HG02623 (cell line): ENCODE results near the gene ZNRF1.

ENCODE experiments used
- ATAC-seq: cut with Tn5 transposase; IDR thresholded peaks from one replicate; pipeline ENCODE4 v1.9.1; 2021; ENCODE audit warnings: moderate library complexity; ENCODE audit not compliant: unreplicated experiment

The ZNRF1 gene

DNA sequence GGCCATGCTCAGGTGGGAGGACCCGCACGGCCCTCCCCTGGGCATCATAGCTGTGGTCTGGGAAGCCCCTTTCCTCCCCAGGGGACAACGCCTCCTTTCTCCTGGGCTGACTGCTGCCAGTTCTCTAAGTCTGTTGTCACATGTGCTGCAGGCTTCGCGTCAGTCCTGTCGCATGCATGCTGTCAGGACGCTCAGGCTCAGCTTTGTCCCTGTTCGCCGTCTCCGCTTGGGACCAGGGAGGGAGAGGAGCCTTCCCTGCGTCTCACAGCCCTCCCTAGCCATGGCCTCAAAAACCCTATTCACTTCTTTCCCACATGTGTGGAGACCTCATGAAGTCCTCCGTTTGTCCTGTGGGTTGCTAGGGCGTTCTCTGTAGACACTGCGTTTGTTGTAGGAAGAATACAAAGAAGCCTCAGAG is 96.4 kb downstream of the ZNRF1 start:
- no peak for ATAC-seq

DNA sequence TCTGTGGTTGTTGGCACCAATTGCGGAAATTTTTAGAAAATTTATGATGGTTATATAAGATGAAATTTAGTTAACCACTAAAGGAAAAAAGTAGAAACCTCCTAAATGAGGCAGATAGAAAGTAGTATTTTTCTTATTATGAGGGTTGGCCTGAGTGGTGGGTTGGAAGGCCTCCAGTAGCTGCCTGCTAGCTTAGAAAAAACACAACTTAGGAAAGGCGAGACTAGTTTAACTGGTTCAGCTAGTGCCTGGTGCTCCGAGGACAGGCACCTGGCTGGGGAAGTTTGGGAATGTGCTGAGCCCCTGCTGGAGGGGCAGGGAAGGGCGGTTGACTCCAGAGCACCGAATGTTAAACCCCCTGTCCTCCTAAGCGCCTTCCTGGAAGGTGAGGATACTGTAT is 97.8 kb downstream of the ZNRF1 start:
- ATAC-seq = no peak

DNA sequence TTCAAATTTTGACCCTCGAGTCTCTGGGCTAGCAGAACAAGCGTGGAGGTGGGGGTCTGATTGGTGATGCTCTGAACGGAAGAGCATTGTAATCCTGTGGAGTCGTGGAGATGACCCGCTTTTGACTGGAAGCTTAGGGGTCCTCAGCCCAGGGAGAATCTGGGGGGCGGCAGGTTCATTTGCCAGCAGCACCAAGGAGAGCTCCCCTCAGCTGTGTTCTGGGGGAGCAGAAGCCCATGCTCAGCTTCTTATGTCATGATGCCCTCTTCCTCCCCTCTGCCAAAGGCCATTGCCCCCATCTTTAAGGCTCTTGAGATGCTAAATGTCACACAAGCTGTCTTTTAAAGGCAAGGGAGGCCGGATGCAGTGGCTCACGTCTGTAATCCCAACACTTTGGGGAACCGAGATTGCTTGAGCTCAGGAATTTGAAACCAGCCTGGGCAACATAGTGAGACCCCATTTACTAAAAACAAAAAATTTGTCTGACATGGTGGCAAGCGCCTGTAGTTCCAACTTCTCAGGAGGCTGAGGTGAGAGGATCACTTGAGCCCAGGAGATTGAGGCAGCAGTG is 98.5 kb downstream of the ZNRF1 start:
- ATAC-seq = no peak

DNA sequence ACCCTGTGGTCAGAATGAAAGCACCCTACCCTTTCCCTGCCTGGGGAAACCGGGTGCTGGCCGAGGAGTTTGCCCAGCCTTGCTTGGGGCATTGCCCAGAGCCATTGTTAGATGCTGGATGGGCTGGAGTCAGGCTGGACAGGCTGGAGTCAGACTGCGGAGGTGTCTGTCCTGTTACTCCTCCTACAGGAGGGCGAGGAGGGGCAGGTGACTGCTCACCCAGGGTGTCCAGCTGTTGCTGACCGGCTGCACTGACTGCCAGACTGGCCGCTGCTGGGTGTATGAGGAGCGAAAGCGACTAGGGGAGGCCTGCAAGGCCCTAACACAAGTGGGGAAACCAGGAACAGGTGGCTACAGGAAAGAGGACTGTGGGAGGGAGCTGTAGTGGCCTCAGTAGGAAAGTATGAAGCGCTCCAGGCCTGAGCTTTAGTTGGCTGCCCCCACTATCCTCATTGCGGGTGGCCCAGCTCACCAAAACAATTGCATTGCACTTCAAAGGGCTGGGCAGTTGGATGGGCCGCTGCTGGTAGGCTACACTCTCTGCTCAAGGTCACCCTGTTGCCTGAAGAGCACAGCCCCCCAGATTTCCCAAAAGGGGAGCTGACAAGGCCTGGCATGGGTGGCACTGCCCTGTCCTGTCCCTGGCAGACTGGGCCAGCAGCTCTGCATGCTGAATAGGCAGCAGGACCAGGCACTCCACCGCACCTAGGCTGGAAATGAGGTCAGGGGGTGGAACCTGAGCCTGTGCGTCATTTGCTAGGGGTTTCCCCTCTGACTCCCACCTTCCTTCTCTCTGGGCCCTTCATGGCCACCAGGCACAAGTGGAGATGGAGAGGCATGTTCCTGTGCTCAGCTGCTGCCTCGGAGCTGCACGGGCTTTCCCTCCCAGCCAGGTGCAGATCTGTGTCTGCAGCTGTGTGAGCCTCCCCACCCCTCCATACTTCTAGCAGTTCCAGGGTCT is 99.4 kb downstream of the ZNRF1 start:
- ATAC-seq = no peak

DNA sequence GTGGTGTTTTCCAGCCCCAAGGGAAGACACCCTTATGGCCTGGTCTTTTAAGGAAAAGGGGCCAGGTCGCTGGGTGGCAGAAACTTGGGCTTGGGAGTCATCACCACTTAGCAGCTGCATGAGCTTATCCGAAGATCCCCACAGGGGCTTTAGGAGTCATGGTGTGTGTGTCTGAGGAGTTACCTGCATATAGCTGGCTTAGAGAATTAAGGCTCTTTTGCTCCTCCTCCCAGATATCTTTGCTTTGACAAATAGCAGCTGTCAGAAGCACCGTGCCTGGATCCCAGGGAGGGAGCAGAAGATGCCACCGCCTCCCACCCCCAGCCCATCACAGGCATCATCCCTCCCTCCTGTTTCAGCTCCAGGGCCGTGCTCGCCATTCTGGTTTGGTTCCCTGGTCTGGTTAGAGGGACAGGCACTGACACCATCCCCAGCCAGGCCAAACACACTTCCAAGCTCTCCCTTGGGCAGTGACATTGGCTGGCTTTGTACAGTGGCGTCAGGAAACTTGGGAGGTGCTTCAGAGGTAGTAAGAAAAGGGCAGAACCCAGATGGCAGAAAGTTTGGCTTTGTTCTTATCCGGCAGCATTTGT is 100.3 kb downstream of the ZNRF1 start:
- ATAC-seq = no peak

DNA sequence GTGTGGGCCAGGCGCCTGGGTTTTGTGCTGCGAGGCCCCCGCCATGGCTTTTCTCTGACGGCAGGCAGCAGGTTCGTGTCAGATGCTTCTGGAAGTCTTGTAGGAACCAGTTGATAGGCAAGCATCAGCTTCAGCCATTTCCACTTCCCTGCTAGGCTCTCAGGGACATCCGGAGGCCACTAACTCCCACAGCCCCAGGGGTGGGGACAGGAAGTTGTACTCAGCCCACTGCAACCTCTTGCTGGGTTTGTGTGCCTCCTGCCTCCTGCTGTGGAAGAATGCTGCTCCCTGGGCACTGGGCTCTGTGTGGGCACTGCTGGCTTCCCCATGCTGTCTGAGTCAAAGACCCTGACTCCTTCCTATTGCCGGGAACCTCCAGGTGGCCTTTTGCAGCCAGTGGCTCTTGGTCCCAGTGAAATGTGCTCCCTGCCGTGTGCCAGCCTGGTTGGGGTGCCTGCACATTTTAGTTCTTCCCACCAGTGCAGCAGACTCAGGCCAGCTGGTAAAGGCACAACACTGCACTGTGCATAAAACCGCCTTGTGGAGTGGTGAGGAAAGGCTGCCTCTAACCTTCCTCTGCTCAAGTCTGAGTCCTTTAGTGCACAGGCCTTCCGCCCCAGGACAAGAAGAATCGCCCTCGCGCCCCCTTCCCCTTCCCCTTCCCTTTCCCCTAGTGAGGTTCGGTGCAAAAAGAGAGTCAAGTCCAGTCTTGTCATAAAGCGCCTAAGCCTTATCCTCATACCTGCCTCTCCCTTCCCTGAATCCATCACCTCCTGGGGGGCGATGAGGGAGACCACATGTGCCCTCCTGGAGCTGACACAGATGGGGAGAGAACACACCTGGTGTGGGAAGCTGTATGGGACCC is 101.1 kb downstream of the ZNRF1 start:
- peak; percentile 53 for ATAC-seq

DNA sequence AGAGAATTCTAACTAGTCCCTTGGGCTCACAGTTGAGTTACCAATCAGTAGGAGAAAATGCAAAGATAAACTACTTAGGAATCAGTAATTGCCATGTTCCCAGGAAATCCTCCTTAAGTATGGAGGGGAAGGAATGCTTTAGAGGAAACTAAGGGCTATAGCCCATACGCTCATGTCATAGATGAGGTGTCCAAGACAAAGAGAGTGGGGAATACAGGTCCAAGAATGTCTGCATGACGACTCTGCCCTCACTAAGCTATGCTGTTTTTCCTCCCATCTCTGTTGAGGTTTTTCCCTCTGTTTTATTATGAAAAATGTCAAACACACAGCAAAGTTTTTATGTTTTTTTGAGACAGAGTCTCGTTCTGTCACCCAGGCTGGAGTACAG is 101.8 kb downstream of the ZNRF1 start:
- ATAC-seq = no peak

DNA sequence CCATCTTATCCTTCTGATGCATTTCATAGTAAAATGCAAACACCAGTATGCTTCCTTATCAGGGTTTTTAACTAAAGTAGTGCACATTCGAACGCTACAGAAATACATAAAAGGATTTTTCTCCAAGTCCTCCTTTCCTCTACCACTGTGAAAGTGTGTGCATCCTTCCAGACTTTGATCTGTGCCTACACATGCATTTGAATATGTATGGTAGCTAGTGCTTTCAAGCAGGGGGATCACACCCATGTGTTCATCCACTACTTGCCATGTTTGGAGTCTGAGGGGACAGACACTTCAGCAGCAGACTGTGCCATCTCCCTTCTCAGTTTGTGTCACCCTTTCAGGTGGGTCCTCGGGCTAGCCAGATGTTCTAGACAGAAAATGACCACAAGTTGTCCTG is 102.8 kb downstream of the ZNRF1 start:
- ATAC-seq = no peak

DNA sequence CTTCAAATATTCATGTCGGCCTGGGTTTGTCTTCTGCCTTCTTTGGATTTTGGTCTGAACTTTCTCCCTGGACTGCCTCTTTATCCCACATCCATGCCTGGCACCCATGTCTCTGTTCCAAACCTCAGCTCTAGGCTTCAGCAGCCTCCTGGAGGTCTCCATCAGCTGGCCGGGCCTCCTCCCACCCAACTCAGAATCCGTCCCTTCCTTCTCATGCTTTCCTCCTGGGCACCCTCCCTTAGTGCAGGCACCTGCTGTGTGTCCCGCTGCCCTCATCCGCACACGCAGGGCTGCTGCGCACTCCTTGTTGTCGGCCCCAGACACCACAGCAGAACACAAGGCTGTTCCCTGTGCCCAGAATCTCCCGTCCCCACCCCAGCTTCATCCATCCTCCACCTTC is 103.8 kb downstream of the ZNRF1 start:
- no peak for ATAC-seq

DNA sequence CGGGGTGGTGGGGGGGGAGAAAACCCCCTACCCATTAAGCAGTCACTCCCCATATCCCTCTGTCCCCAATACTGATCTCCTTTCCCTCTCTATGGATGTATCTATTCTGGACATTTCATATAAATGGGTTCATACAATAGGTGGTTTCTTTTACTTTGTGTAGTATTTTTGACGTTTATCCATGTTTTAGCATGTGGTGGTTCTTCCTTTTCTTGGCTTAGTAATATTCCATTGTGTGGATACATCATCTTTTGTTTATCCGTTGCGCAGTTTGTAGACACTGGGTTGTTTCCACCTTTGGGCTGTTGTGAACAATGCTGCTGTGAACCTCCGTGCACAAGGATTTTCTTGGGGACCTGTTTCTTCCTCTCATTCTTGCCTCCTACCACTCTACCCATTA is 105.2 kb downstream of the ZNRF1 start:
- ATAC-seq = no peak

DNA sequence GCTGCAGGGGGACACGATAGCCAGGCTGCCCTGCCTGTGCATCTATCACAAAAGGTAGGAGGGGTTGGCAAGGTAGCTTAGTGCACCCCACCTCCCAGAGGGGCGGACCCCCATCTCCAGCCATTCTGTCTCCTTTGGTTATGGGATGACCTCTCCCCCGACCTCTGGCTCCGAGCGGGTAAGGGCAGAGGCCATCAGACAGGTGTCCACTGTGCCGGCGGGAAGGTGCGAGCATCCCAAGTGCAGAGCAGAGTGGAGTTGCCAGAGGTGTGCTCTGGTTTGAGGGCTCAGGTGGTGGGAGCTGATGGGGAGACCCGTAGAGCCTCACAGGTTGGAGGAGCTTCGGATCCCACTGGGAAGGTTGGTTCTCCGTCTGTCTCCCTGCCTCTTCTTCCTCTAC is 106.0 kb downstream of the ZNRF1 start:
- ATAC-seq = no peak

DNA sequence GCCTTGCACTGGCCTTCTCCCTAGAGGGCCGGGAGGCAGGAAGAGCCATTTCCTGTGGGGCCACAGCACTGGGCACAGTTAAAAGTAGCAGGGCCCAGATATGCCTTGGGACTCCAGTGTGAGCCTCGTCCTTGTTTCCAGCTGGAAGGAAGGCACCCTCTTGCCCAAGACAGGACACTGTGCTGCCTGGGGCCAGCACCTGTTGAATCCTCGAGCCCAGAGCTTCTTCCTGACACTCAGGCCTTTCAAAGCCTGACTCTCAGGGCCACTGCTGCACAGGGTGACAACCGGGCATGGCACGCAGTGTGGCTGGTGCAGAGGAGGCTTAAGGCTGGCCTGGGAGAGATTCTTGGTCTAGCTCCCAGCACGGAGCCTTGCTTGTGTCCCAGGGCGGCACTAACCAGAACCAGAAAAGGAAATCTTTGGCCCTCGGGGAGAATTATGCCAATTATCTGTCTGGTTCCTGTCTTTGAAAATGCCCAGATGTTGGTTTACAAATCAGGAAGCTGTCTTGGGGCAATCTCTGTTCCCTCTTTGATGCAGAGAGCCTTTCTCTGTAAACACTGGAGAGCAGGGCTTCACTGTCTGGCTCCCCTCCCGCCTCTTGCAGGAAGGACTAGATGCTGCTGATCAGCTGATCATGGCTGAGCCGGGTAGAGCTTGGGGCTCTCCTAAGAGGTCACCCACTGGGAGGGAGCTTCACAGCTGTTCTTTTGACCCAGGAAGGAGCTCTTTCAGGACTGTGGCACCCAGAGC is 106.7 kb downstream of the ZNRF1 start:
- ATAC-seq = no peak

DNA sequence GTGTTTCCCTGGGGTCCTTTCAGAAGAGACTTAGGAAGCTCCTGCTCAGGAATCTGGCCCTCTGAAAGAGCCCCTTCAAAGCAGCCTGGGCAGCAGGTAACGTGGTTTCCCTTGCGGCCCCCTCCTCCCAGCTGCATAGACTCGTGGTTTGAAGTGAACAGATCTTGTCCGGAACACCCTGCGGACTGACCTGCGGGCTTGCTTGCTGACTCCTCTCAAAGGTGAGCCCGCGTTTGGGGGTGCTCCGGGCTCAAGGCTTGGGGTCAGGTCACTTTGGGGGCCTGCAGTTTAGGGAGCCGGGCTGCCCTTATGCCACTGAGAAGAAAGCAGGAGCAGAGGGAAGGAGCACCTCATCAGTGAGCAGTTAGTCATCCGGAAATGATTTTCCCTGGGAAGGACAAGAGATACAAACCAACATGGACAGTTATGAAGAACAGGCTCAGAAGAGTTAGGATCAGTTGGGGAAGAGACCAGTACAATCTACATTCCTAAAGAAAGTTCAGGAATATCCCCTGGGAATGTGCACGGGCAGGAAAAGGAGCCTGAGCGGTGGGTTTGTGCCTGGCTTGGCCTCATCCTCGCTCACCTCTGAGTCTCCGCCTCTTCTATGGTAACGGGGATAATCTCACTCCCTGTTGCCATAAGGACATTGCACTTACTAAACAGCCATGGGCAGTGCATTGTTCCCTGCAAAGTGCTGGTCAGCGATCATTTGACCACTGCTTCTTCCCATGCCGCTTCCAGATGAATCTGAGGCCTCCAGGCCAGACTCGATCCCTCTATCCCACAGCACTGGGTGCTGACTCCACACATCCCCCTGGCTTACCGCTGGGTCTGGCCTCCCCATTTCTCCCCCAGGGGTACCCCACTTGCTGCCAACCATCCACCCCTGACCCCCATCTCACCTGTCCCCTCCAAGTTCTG is 107.8 kb downstream of the ZNRF1 start:
- ATAC-seq = no peak

DNA sequence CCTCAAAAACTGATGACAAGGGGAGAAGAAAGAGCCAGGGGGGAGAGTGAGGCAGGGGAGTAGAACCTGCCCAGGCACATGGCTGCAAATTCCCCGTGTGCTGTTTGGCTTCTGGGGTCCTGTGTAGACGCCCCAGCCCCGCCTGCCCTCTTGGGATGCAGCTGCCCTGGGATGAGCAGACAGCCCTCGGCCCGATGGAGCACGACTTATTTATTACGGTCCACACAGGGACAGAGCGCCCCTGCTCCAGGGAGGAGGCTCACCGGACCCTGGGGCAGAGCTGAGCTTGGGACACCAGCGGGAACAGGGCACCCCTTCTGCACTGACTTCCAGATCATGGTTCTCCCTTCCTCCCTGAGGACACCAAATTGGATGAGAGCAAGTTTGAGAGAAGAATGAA is 108.7 kb downstream of the ZNRF1 start:
- no peak for ATAC-seq

DNA sequence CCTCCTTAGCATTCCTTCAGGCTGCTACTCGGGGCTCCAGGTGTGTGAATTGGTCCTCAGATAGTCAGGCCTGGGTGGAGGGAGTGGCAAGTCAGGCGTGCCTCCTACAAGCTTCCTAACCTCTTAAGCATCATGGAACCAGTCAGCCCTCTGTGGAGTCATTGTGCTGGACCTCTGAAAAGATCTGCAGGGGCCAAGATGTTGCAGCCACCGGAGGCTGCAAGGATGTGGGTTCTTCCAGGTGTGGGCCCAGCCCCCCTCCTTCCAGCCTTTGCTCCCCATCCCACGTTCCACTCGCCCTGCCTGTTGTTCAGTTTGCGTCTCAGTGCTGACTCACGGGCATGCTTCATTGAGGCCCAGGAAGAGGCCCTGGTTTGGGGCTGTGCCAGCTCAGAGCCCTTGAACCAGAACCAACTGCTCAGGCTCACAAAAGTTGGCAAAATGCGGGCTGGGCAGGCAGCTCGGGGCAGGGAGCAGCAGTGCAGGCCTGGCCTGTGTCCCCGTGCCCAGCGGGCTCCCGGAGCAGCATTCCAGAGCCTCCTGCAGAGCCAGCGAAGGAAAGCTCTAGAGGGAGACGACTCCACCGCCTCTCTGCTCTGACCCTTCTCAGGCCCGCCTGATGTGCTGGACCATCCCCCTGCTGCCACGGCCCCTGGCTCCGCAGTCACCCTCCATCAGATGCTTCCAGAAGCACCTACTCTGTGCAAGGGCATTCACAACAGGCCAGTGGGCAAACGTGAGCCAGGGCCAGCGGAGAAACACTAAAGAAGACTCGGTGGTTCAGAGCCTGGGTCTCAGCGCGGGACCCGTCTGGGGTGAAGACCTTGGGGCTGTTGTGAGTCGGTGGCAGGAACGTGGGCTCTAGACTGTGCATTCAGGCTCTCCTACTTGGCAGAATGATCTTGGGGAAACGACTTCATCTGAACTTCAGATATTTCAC is 110.2 kb downstream of the ZNRF1 start:
- no peak for ATAC-seq

DNA sequence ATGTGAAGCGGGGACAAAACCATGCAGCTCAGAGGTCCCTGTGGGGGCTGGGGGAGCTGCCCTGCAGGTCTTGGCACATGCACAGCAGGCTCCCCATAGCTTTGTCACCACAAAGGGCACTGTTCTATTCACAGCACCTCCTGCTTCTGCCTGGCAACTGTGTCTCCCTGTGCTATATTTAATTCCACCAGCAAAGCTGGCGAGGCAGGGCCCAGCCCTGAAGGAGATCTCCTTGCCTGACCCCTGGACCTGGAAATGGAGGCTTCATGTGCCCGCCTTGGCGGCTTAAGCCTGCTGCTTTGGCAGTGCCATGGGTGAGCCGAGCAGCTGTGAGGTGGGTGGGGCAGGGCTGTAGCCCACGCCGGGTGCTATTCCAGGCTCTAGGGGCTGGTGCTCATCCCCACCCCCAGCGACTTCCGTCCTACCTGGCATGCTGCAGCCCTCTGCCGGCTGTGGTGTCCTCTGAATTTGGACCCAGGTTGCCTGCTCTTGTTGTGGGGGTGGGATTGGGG is 111.0 kb downstream of the ZNRF1 start:
- ATAC-seq = no peak

DNA sequence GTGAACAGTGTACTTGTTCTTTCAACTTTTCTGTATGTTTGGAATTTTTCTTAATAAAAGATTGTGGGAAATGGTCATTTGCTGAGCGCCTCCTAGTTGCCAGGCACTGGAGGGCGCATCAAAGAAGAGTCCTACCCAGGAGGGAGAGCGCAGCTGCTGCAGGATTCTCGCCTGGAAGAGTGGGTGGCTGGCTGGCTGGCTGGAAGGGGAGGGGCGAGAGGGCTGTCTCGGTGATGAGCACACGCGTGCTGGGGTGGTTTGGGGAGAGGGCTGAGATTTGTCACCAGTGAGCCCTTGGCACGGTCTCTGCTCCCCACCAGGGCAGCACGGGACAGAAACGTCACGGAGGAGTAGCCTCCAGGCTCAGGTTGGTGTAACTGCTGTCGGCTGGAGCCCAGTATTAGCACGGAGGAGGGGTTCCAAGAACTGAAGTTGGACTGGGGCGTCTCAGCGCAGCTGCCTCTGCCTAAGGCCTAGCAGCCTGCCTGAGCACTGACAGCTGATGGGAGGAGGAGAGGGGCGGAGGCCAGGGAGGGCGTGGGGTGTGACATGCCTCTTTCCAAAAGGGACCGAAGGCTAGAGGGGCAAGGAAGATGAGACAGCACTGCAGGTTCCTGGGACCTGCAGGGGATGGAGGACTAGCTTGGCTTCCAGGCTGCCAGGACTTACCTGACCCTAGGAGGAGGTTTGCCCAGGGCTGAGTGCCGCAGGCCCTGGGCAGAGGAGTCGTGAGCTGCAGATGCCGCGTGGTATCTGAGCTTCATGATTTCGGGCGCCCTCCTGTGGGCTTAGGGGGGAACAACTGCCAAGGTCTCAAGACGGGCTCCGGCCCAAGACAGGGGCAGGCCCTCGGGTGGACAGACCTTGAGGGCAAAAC is 112.1 kb downstream of the ZNRF1 start:
- peak; percentile 62 for ATAC-seq
